Mucosa of stomach (tissue), 1 donor: ENCODE data around the gene PALLD.
A peak's percentile ranks its signal among the peaks of the same experiment; 100 is the strongest.

Source experiments
- H3K27me3 ChIP-seq: one replicate; pipeline ENCODE4 v1.7.0; 2013; ENCODE audit warnings: mild to moderate bottlenecking, low read length; ENCODE audit not compliant: control insufficient read depth, insufficient read depth
- H3K36me3 ChIP-seq: one replicate; pipeline ENCODE4 v1.7.0; 2013; ENCODE audit warnings: low read length; ENCODE audit not compliant: control insufficient read depth, insufficient read depth
- H3K4me1 ChIP-seq: one replicate; pipeline ENCODE4 v1.7.0; 2013; ENCODE audit warnings: mild to moderate bottlenecking, low read length; ENCODE audit not compliant: control insufficient read depth, insufficient read depth
- H3K4me3 ChIP-seq: one replicate; pipeline ENCODE4 v1.7.0; 2013; ENCODE audit warnings: low read length
- H3K9ac ChIP-seq: one replicate; pipeline ENCODE4 v1.7.0; 2013; ENCODE audit warnings: mild to moderate bottlenecking, low read length, moderate library complexity
- H3K9me3 ChIP-seq: one replicate; pipeline ENCODE4 v1.7.0; 2013; ENCODE audit warnings: mild to moderate bottlenecking, low read length, moderate library complexity; ENCODE audit not compliant: control insufficient read depth
- donor health status: Pancreatic carcinoma.

The PALLD gene

GRCh38 chr4:168480931-168481611, 15.8 kb upstream of the PALLD start:
- Histone ChIP-seq H3K27me3 (no peaks in the 10 kb centered on the region), H3K36me3 (no peaks in the 10 kb centered on the region)

GRCh38 chr4:168483811-168484210, 13.0 kb upstream of the PALLD start:
- Histone ChIP-seq H3K4me1 (peaks cover 18% of the 10 kb centered on the region), H3K9me3 (no peaks in the 10 kb centered on the region), H3K9ac (no peak overlapping the region), H3K4me3 (no peak overlapping the region), H3K36me3 (no peaks in the 10 kb centered on the region), H3K27me3 (no peaks in the 10 kb centered on the region)

More at GRCh38 chr4:168480931-168481611, 15.8 kb upstream of the PALLD start:
- H3K9me3 ChIP-seq = no peaks in the 10 kb centered on the region
- peaks cover 12% of the 10 kb centered on the region for H3K4me1 ChIP-seq
- H3K4me3 ChIP-seq = peak overlapping the region; percentile 26
- peak overlapping the region; percentile 93 for H3K9ac ChIP-seq

GRCh38 chr4:168484626-168485025, 12.2 kb upstream of the PALLD start:
- no peaks in the 10 kb centered on the region for H3K36me3 ChIP-seq
- peaks cover 13% of the 10 kb centered on the region for H3K4me1 ChIP-seq
- no peaks in the 10 kb centered on the region for H3K9me3 ChIP-seq
- H3K27me3 ChIP-seq = no peaks in the 10 kb centered on the region
- no peak overlapping the region for H3K4me3 ChIP-seq
- H3K9ac ChIP-seq = no peak overlapping the region

GRCh38 chr4:168485156-168485910, 11.5 kb upstream of the PALLD start:
- H3K4me3 ChIP-seq = no peak overlapping the region
- no peak overlapping the region for H3K9ac ChIP-seq
- H3K36me3 ChIP-seq = no peaks in the 10 kb centered on the region
- H3K27me3 ChIP-seq = no peaks in the 10 kb centered on the region
- peaks cover 13% of the 10 kb centered on the region for H3K4me1 ChIP-seq
- no peaks in the 10 kb centered on the region for H3K9me3 ChIP-seq

GRCh38 chr4:168486912-168487281, 10.0 kb upstream of the PALLD start:
- Histone ChIP-seq H3K27me3 (no peaks in the 10 kb centered on the region), H3K9me3 (no peaks in the 10 kb centered on the region), H3K9ac (no peak overlapping the region), H3K36me3 (no peaks in the 10 kb centered on the region), H3K4me1 (peaks cover 13% of the 10 kb centered on the region), H3K4me3 (no peak overlapping the region)

GRCh38 chr4:168487282-168488035, 9.4 kb upstream of the PALLD start:
- Histone ChIP-seq H3K27me3 (no peaks in the 10 kb centered on the region), H3K9me3 (no peaks in the 10 kb centered on the region), H3K4me3 (no peak overlapping the region), H3K9ac (no peak overlapping the region), H3K36me3 (no peaks in the 10 kb centered on the region), H3K4me1 (peaks cover 13% of the 10 kb centered on the region)

GRCh38 chr4:168488869-168489274, 8.0 kb upstream of the PALLD start:
- Histone ChIP-seq H3K4me1 (peaks cover 13% of the 10 kb centered on the region), H3K27me3 (no peaks in the 10 kb centered on the region), H3K4me3 (no peak overlapping the region), H3K9ac (no peak overlapping the region), H3K9me3 (no peaks in the 10 kb centered on the region), H3K36me3 (no peaks in the 10 kb centered on the region)

GRCh38 chr4:168489616-168490015, 7.2 kb upstream of the PALLD start:
- Histone ChIP-seq H3K4me1 (peaks cover 13% of the 10 kb centered on the region), H3K27me3 (no peaks in the 10 kb centered on the region), H3K9me3 (no peaks in the 10 kb centered on the region), H3K36me3 (no peaks in the 10 kb centered on the region), H3K4me3 (no peak overlapping the region), H3K9ac (no peak overlapping the region)

- no peaks in the 10 kb centered on the region for H3K9me3 ChIP-seq
- H3K36me3 ChIP-seq = no peaks in the 10 kb centered on the region
- no peak overlapping the region for H3K9ac ChIP-seq
- H3K4me3 ChIP-seq = no peak overlapping the region
- peaks cover 13% of the 10 kb centered on the region for H3K4me1 ChIP-seq
- no peaks in the 10 kb centered on the region for H3K27me3 ChIP-seq
Observed at GRCh38 chr4:168490711-168491110, 6.1 kb upstream of the PALLD start.

GRCh38 chr4:168491563-168491962, 5.3 kb upstream of the PALLD start:
- Histone ChIP-seq H3K4me1 (peaks cover 13% of the 10 kb centered on the region), H3K9me3 (no peaks in the 10 kb centered on the region), H3K9ac (no peak overlapping the region), H3K27me3 (no peaks in the 10 kb centered on the region), H3K36me3 (no peaks in the 10 kb centered on the region), H3K4me3 (no peak overlapping the region)

GRCh38 chr4:168498251-168498650, 1.4 kb downstream of the PALLD start:
- Histone ChIP-seq H3K27me3 (no peaks in the 10 kb centered on the region), H3K4me3 (no peak overlapping the region), H3K9me3 (no peaks in the 10 kb centered on the region), H3K36me3 (no peaks in the 10 kb centered on the region), H3K4me1 (peaks cover 3% of the 10 kb centered on the region), H3K9ac (no peak overlapping the region)

GRCh38 chr4:168499241-168499640, 2.4 kb downstream of the PALLD start:
- Histone ChIP-seq H3K9me3 (no peaks in the 10 kb centered on the region), H3K4me3 (no peak overlapping the region), H3K9ac (no peak overlapping the region), H3K36me3 (no peaks in the 10 kb centered on the region), H3K4me1 (peaks cover 3% of the 10 kb centered on the region), H3K27me3 (no peaks in the 10 kb centered on the region)
